PC-9 (cell line): ENCODE results near the gene RAMACL. TPM values are rescaled to one million over a fixed set of nuclear protein-coding genes. Genes with fewer than 3 reads are reported as not detected.
"Not testable (repeated sequence)": the region's sequence is repeated elsewhere in the genome, so short reads cannot be mapped to it uniquely, and the experiment has no call there.

Experiments used
- BruUV-seq: library from RNA; stranded (reverse); fragments of 400-500 nt; replicated peaks from 2 replicates; lab custom pipeline; 2021; lab: Mats Ljungman, UMichigan
- CTCF ChIA-PET: fragments of 300-600 bp; sonication (Branson Sonifier 250); formaldehyde crosslinking; loops from one replicate; lab custom pipeline; 2022; ENCODE audit warnings: antibody characterized with exemption; lab: Charles Lee
- POLR2A ChIA-PET: fragments of 300-600 bp; sonication (Branson Sonifier 250); formaldehyde crosslinking; loops from one replicate; lab custom pipeline; 2022; ENCODE audit warnings: antibody characterized with exemption; ENCODE audit not compliant: unreplicated experiment; lab: Charles Lee
- DNase-seq, 2 experiments: peaks; one replicate each; pipeline versions ENCODE4 v3.0.0 to v3.0.0-alpha.2; 2015 to 2022; ENCODE audit warnings: mixed read lengths in 1 of 2
- H2AFZ ChIP-seq: fragments of 200-600 bp; sonication (generic); 2 replicates; pipeline ENCODE4 v1.8.1; 2017; ENCODE audit warnings: antibody characterized with exemption
- H3F3A ChIP-seq: fragments of 200-600 bp; sonication (generic); 2 replicates; pipeline ENCODE4 v1.8.1; 2017; ENCODE audit warnings: antibody characterized with exemption, mild to moderate bottlenecking, low read depth; ENCODE audit not compliant: insufficient read depth
- H3K27ac ChIP-seq: fragments of 200-600 bp; sonication (generic); 2 replicates; pipeline ENCODE4 v1.6.1; 2016; ENCODE audit warnings: mixed run types
- H3K27me3 ChIP-seq: fragments of 200-600 bp; sonication (generic); 2 replicates; pipeline ENCODE4 v1.6.1; 2016; ENCODE audit warnings: low read depth, mixed run types; ENCODE audit not compliant: insufficient read depth
- H3K36me3 ChIP-seq: fragments of 200-600 bp; sonication (generic); 2 replicates; pipeline ENCODE4 v1.6.1; 2016; ENCODE audit warnings: low read depth, mixed run types
- H3K4me1 ChIP-seq: fragments of 200-600 bp; sonication (generic); replicated peaks from 2 replicates; pipeline ENCODE4 v1.6.1; 2016; ENCODE audit warnings: mixed run types; ENCODE audit not compliant: insufficient read depth
- H3K4me2 ChIP-seq: fragments of 200-600 bp; sonication (generic); 2 replicates; pipeline ENCODE4 v1.6.1; 2017; ENCODE audit warnings: mixed run types
- H3K4me3 ChIP-seq: fragments of 200-600 bp; sonication (generic); 2 replicates; pipeline ENCODE4 v1.6.1; 2016; ENCODE audit warnings: mixed run types
- H3K79me2 ChIP-seq: fragments of 200-600 bp; sonication (generic); 2 replicates; pipeline ENCODE4 v1.6.1; 2017; ENCODE audit warnings: low read depth, mixed run types
- H3K9me2 ChIP-seq: fragments of 200-600 bp; sonication (generic); 2 replicates; pipeline ENCODE4 v1.8.1; 2017; ENCODE audit warnings: mild to moderate bottlenecking; ENCODE audit not compliant: insufficient read depth
- H3K9me3 ChIP-seq: fragments of 200-600 bp; sonication (generic); 2 replicates; pipeline ENCODE4 v1.8.1; 2016; ENCODE audit warnings: low read depth; ENCODE audit not compliant: insufficient read depth
- H4K20me1 ChIP-seq: fragments of 200-600 bp; sonication (generic); 2 replicates; pipeline ENCODE4 v1.8.1; 2017; ENCODE audit not compliant: insufficient read depth
- CTCF ChIP-seq: fragments of 200-600 bp; sonication (generic); conservative IDR thresholded peaks from 2 replicates; pipeline ENCODE4 v1.6.1; 2017; ENCODE audit warnings: mixed run types, antibody characterized with exemption, mild to moderate bottlenecking, moderate library complexity
- EZH2 ChIP-seq: fragments of 200-600 bp; sonication (generic); IDR thresholded peaks from 2 replicates; pipeline ENCODE4 v1.8.0; 2017; ENCODE audit warnings: antibody characterized with exemption, low read depth
- intact Hi-C: fragments of 100-400 bp; cut with micrococcal nuclease; formaldehyde crosslinking; loops from one replicate; pipeline ENCODE4 v1.10.0; 2022; ENCODE audit not compliant: unreplicated experiment
- total RNA-seq: library from RNA; stranded (reverse); gene quantifications from 2 replicates; pipeline ENCODE4 v1.2.3, GENCODE V29; 2021

Gene RAMACL
- total RNA-seq, 1 experiment from 2014 or later: 0.52 TPM

- no peak overlapping the region for H3K4me2 ChIP-seq
- intact Hi-C loops: no loop called here
- no peaks in the 10 kb centered on the region for H3K36me3 ChIP-seq
- no peak for TF ChIP-seq EZH2
- no peak for TF ChIP-seq CTCF
- peaks cover 8% of the 10 kb centered on the region; the same call in 1 of the 2 replicates for H3F3A ChIP-seq
- no peaks in the 10 kb centered on the region for H4K20me1 ChIP-seq
- no peaks in the 10 kb centered on the region for H3K9me2 ChIP-seq
- no peaks in the 10 kb centered on the region for H3K9me3 ChIP-seq
- H3K4me1 ChIP-seq: peaks cover 17% of the 10 kb centered on the region
- no TSS peak for BruUV-seq
- no peaks in the 10 kb centered on the region for H3K79me2 ChIP-seq
- H3K27me3 ChIP-seq: no peaks in the 10 kb centered on the region
- no peak for DNase-seq
- ChIA-PET CTCF (no interaction called here), POLR2A (no interaction called here)
- no peak overlapping the region for H2AFZ ChIP-seq
- H3K27ac ChIP-seq: no peak overlapping the region
- H3K4me3 ChIP-seq: no peak overlapping the region
Measured at GRCh38 chr6:166541366-166541765, 45.1 kb downstream of the RAMACL start.

GRCh38 chr6:166540631-166541331, 45.7 kb downstream of the RAMACL start:
- Histone ChIP-seq H3K79me2 (no peaks in the 10 kb centered on the region), H3K9me3 (no peaks in the 10 kb centered on the region), H3F3A (peaks cover 8% of the 10 kb centered on the region; the same call in 1 of the 2 replicates), H3K9me2 (no peaks in the 10 kb centered on the region), H3K4me1 (peaks cover 17% of the 10 kb centered on the region), H3K36me3 (no peaks in the 10 kb centered on the region), H3K4me2 (no peak overlapping the region), H3K27me3 (no peaks in the 10 kb centered on the region), H2AFZ (no peak overlapping the region), H3K27ac (no peak overlapping the region), H3K4me3 (no peak overlapping the region), H4K20me1 (no peaks in the 10 kb centered on the region)
- no TSS peak for BruUV-seq
- DNase-seq: no peak
- CTCF ChIA-PET: no interaction called here
- POLR2A ChIA-PET: no interaction called here
- TF ChIP-seq CTCF (no peak), EZH2 (no peak)
- intact Hi-C loops: no loop called here

- Histone ChIP-seq H3K9me3 (no peaks in the 10 kb centered on the region), H3K4me1 (peaks cover 17% of the 10 kb centered on the region), H3K27me3 (no peaks in the 10 kb centered on the region), H3K36me3 (no peaks in the 10 kb centered on the region), H3K4me3 (no peak overlapping the region), H3K27ac (no peak overlapping the region), H3K79me2 (no peaks in the 10 kb centered on the region), H3K9me2 (no peaks in the 10 kb centered on the region), H3F3A (peaks cover 8% of the 10 kb centered on the region; the same call in 1 of the 2 replicates), H2AFZ (no peak overlapping the region), H4K20me1 (no peaks in the 10 kb centered on the region), H3K4me2 (no peak overlapping the region)
- TF ChIP-seq EZH2: no peak
- TF ChIP-seq CTCF: no peak
- no TSS peak for BruUV-seq
- DNase-seq: no peak
- intact Hi-C loops: no loop called here
- ChIA-PET POLR2A (no interaction called here), CTCF (no interaction called here)
Measured at GRCh38 chr6:166539543-166539942, 46.9 kb downstream of the RAMACL start.

GRCh38 chr6:166539011-166539385, 47.5 kb downstream of the RAMACL start:
- DNase-seq, H3K27me3 ChIP-seq, H3K9me3 ChIP-seq, H3F3A ChIP-seq, CTCF ChIA-PET, H3K4me2 ChIP-seq, intact Hi-C loops, H3K4me3 ChIP-seq, BruUV-seq, H3K9me2 ChIP-seq, H3K36me3 ChIP-seq, POLR2A ChIA-PET, H4K20me1 ChIP-seq, H3K27ac ChIP-seq, H2AFZ ChIP-seq, H3K79me2 ChIP-seq: not testable (repeated sequence)
- peaks cover 17% of the 10 kb centered on the region for H3K4me1 ChIP-seq
